GM21723 (cell line): ENCODE results near the gene ZNF366.

Experiments used
- ATAC-seq: cut with Tn5 transposase; IDR thresholded peaks from one replicate; pipeline ENCODE4 v1.9.1; 2021; ENCODE audit warnings: mild to moderate bottlenecking, moderate library complexity; ENCODE audit not compliant: unreplicated experiment

Gene ZNF366

DNA sequence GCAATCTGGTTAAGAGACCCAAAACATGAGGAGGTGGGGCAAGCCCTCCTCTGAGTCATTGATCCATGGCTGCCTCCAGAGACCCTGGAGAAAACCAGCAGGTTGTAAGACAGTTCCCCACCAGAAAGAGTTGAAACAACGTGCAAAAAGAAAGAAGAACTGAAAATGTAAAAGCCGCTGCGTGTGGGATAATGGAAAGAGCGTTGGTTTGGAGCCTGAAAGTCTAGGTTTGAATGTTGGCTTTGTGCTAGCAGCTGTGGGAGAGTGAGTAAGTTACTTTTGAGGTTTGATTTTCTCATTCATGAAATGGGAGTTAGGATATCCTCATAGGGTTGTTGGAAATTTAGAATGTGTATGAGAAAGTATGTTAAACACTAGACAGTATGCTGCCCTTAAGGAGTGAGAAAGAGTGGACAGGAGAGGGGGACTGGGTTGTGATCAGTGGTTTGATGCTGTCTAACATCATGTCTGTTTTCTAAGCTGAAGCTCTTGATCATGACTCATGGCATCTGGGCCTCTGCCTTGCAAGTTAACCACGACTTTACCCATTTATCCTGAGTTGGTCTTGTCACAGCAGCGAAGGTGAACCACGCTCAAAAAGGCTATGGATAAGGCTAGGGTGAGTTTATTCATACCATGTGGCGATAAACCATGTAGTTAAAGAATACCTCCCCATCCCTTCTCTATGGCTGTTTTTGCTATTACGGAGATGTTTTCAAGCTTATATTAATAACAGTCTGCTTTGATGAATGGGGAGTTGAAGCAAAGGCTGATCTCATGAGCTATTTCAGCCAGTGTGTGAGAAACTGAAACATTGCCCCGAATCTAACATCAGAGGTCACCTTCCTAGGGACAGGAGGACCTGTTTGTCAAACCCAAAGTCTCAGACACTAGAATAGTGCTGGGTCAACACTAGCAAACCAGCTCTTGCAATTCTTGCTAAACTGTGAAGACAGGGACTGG is 41.3 kb downstream of the ZNF366 start:
- ATAC-seq, result peak; percentile 80

DNA sequence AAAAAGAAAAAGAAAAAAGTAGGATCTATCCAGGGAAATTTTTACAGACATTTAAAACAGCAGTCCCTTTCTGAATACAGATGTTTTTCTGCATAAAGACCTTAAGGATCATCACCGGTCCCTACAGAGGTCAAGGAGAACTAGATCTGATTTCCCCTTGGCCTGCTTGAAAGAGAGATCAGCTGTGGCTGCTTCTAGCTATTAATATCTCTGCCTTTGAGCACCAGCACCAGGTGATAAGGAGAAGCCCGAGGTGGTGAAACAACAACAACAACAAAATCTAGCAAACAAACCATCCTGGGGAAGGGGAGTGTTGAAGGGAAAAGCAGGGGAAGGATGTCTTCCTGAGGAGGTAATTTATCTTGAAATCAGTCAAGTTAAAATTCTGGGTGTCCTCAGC is 42.1 kb downstream of the ZNF366 start:
- peak; percentile 40 for ATAC-seq

DNA sequence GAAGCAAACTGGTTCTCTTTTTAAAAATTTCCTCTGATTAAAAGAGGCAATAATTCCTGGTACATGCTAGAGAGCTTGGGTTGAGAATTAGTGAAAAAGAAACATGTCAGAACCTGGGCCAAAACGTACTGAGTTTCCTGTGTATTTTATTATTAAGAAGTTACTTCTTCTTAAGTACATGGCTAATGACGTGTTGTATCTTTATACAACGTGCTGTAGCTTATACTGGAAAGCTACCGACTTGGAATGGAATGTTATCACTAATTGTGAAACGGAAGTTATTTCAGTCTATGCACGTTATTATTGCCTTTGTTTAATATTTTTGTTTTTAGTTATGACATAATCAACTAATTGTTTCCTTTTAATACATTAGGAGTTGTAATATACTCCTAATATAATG is 43.1 kb downstream of the ZNF366 start:
- ATAC-seq, result no peak

DNA sequence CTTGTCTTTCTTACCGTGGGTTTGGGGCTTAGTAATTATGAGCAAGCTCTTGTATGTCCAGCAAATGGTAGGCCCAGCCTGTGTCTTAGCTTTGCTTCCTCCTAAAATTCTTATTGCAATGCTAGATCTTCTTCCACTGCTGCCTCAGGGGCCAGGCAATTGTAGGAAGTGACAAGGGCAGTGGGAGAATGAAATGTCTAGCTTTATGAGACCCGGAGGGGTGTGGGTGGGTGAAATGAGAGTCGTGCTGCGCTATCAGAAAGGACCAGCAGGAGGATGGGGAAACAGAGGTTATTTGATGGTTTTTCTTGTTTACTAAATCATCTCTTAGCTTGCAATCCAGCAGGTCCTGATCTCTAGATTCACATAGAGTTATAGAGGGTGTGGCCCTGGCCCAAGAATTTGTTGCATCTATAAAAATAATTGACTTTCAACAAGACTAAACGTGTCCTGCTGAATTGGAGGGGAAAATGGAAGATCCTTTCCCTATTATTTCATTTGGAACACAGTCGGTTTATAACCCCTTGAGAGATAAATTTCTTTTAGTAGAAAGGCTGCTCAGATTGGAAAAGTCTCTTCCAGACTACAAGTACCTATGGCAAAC is 43.7 kb downstream of the ZNF366 start:
- no peak for ATAC-seq

DNA sequence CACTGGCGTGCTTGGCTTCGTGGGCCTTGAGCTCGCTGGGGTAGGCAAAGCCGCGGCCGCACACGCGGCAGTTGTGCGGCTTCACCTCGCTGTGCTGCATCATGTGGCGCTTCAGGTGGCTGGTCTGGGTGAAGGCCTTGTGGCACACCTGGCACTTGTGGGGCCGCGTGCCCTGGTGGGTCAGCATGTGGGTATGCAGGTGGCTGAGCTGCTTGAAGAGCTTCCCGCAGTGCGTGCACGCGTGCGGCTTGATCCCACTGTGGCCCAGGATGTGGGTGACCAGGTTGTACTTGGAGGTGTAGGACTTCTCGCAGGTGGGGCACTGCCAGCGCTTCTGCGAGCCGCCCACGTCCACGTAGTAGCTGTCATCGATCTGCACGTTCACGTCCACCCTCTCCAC is 46.8 kb downstream of the ZNF366 start:
- no peak for ATAC-seq

DNA sequence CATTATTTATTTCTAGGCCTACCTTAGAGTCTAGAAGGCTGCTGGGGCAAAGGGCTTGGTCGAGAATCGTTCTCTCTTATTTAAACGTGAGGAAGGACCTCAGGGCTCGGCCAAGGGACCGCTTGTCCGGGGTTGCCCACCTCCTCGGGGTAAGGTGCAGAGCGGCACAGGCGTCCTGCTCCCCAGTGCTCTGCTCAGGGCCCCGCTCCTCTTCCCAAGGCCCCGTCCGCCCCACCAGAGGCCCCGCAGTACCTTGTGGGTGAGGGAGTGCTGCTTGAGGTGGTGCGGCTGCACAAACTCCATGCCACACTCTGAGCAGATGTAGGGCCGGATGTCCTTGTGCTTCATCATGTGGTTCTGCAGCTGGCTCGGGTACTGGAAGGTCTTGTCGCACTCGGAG is 47.3 kb downstream of the ZNF366 start:
- ATAC-seq, result no peak

DNA sequence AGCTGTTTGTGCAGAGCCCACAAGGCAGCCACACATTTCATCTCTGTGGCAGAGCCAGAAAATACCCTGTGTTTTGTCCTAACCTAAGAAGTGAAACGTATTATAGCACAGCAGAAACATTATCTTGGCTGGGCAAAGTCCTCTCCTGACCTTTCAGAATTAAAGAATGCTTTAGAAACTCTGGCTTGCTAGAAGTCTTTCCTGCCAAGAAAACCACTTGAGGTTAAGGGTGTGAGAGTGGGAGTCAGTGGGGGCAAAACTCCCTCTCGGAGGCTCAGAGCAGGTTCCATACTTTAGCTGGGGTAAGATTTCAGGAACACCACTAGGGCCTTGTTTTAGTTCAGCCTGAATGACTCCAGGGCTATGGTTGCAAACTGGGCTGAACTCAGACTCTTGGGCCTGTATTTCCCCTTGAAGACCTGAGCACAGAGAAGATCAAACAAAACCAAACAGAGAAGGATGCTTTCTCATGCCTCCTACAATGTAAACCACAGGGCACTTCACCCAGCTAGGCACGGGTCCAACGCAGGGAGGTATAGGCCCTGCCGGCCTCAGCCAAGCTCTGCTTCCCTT is 48.0 kb downstream of the ZNF366 start:
- no peak for ATAC-seq

DNA sequence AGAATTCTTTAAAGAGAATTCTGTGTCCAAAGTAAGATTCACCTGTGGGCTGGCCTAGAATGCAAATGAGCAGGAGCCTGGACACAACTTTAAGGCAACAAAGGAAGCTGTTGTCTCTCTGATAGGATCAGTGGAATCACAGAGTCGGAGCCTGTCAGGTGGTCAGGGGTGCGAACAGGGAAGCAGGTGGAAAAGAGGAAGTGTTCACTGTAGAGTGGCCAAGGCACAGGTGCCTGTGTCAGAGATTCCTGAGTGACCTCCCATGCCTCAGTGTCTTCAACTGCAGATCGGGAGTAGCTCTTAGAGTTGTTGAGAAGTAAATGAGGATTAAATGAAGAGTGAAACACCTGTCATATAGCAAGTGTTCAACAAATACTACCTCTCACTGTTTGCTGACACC is 48.8 kb downstream of the ZNF366 start:
- no peak for ATAC-seq

DNA sequence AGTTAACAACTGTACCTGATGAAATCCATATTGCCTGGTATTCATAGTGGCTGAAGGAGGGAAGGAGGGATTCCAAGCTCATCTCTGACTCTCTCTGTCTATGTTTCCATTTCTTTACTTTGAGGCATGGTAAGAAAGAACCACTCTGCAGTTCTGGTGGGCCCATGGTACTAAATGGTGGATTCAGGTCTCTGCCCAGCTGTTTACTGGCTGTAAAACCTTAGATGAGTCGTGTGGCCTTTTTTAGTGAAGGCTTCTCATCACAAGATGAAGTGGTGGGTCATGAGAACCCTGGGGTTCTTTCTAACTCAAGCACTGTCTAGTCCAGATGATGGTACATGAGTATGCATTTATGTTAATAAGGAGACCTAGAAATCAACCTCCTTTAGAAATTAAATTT is 49.7 kb downstream of the ZNF366 start:
- no peak for ATAC-seq

DNA sequence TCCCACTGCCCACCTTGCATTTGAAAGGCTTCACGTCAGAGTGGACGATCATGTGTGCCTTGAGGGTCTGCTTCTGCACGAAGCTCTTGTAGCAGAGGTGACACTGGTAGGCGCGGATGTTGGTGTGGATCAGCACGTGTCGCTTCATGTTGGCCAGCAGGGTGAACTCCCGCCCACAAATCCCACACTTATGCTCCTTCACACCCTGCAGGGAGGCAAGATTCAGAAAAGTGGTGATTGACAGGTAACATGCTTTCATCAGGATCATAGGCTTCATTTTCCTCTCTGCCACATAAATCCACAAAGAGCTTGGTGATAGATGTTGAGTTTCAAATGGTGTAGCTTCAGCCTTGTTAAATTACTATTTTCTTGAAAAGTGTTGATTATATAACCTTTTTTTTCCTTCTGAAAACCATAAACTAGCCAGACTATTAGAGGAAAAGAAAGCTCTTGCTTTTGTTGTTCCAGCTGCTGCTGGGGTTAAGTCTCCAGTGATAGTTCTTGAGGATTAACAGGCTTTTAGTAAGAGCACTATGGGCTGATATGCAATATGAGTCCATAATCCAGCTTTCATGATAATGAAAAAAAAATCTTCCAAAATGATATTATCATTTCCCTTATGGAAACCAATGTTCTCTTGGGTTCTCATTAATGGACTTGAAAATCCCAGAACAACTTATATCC is 50.7 kb downstream of the ZNF366 start:
- no peak for ATAC-seq

DNA sequence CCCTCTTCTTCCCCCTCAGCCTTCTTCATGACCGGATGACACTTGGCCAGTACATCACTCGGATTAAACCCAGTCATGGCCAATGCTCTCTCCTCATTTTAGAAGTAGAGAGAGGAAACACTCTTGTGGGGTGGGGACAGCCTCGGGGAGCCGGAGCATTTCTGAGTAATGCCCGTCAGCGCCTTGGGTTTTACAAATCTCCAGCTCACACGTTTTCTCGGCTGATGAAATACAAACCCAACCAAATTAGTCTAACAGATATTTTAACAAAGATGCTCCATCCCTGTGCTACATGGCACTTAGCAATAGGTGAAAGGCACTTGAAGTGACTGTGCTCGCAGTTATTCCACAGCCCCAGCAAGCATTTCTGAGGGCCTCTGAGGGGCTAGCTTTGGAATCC is 51.7 kb downstream of the ZNF366 start:
- no peak for ATAC-seq

DNA sequence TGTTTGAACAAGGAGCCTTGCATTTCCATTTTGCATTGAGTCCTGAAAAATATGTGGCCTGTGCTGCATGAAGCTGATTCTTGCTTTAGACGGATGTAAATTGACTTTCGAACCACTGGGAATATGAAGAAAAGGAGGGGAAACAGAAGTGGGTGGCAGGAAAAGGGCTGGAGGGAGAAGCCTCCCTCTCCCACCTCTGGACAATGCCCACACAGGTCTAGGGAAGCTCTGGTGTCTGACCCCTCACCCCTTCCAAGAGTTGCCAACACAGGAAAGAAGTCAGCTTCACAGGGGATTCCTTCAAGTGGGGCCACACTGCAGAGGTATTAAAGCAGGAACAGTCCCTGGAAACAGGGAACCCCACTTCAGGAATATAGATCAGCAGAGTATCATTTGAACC is 52.2 kb downstream of the ZNF366 start:
- no peak for ATAC-seq

DNA sequence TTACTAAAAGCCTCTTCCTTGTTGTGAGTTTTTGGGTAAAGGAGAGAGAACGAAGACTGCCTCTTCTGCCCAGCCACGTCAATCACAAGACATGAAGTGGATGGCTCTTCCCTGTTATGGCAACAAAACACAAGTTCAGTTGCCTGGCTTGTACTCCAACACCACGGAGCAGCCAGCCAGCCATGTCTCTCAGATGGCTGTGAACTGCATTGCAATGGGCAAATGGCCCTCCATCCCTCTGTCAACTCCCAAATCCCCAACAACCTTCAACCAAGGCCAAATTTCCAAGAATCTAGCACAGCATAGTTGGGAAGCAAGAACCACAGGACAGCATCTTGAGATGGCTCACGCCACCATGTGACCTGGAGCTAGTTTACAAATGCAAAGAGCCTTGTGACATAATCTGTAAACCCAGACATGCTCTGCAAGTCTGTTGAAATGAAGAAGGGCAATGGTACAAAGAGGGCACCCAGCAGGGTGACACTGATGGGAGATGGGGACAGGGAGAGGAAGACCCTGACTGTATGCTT is 53.9 kb downstream of the ZNF366 start:
- no peak for ATAC-seq

DNA sequence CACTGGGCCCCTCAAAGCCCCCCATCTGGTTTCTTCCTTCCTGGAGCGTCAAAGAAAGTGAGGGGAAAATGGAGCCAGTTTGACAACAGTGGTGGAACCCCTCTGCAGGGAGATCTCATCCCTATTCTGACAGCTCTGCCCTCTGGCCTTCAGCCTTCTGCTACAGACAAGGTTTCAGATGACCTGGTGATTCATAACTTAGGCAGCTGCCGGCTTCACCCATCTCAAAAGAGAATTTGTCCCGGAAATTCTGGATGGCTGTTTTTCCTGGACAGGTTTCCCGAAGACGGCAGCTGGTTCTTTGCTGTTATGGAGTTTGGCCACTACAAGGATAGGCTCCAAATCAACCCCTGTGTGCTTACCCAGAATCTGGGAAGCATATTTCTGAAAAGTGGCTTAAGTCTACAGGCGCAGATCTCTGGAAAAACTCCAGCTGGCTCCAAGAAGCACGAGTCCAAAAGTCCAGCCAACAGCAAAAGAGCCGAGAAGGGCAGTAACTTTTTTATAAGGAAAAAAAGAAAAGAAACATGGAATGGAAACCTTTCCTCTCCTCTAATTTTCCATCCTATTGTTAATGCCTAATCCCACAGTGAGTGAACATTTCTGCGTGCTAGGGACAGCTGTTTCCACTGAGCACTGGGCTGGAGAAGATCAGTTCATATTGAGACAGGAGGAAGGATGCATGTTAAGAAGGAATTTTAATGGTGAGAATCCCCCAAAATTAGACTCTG is 54.5 kb downstream of the ZNF366 start:
- no peak for ATAC-seq

DNA sequence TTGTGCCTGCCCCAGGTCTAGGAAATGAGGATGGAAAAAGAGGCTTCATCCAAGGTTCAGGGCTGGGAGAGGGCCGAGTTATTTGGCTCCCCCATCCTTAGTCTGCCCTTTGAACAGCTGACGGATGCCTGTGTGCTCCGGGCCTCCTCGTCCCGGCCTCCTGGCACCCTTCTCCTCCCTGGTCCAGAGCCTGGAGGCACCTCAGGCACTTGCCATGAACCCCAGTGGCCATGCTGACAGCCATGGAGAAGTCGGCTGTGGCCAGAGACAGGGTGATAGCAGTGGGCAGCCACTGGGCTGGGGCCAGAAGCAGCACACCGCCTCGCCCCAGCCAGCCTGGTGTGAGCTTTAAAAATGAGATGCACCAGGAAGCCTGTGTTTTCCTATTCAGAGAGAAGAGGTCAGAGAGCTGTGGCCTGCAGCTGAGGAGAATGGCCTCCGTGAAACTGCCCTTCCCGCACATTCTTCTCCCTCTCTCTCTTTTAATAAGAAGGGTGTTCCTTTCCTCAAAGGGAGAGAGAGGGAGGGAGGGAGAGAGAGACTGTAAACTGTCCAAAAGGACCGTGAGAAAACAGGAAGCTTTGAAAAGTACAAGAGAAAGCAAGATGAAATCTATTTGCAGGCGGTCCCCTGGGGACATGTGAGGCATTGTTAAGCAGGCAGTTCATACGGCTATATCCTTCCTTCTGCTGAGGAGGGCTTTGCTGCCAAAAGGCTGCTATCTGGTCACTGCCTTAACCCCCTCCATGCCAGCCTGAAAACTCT is 55.3 kb downstream of the ZNF366 start:
- ATAC-seq, result peak; percentile 83

DNA sequence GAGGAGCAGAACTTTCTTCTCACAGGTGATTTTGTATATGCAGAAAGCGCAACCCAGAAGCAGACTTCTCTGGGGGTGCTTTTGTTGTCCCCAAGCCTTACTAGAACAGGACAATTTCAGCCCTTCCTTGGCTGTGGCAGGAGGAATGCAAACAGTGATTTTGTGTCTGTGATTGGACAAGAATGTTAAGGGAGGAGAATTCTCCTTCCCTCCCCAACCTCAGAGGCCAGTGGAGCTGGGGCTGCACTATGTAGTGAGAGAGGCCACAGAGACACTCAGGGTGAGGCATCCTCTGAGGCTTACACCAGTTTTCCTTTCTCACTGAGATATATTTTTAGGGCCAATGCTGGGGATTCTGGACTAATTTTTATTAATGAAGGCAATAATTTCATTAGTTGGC is 58.8 kb downstream of the ZNF366 start:
- no peak for ATAC-seq

DNA sequence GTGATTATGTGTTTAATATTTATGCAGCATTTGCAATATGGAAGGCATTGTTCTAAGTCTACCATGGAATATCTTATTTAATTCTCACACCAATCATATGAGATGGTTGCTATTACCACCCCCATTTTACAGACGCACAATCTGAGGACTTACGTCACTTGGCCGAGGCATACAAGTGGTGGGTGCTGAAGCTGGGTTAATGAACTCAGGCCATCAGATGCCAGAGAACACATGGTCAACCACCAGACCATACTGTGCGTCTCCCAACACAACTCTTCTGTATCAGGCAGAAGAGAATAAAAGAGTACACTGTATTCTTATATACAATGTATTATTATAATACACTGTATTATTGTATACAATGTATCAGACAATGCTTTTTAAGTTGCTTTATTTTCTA is 59.5 kb downstream of the ZNF366 start:
- ATAC-seq, result no peak

DNA sequence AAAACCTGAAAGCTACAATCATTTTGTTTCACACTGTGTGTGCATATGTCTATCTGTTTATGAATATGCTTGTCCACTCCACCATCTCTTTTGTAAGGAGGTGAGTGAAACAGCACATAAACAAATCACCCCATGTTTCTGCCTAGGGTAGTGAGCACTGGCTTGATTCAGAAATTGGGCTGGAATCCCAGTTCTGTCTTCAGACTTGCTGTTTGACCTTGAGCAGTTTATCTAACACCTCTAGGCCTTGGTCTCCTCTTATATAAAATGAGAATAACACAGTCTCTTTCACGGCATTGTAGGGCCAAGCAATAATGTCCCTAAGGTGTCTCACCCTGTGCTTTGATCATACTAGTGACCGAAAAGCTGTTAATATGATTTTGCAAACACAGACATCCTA is 61.2 kb downstream of the ZNF366 start:
- ATAC-seq, result no peak

DNA sequence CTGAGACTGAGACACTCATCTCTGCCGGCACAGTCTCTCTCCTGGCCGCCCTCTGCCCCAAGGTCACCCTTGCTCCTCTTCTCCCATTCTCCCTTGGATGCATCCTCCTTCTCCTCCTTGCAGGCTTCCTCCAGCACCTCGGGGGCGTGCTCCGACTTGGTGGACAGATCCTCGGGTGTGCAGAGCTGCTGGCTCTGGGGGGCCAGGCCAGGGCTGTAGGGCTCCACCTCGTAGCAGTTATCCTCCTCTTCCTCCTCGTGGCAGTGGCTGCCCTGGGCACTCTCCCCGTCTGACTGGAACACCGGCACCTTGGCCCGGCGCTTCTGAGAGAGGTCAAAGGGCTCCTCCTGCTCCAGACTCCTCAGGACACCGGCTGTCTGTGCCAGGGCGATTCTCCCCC is 63.3 kb downstream of the ZNF366 start:
- ATAC-seq, result no peak
